GM10248 (cell line): ENCODE measurements around the gene GPHB5.

Experiments used
- CTCF ChIA-PET: fragments of 300-600 bp; sonication (Branson Sonifier 250); formaldehyde crosslinking; extraction: SDS; loops from one replicate; lab custom pipeline; 2021; ENCODE audit warnings: antibody characterized with exemption; lab: Yijun Ruan, JAX
- POLR2A ChIA-PET: fragments of 350-650 bp; sonication (Branson Sonifier 250); formaldehyde crosslinking; extraction: SDS; loops from one replicate; lab custom pipeline; 2020; ENCODE audit warnings: antibody characterized with exemption; lab: Yijun Ruan, JAX
- DNase-seq: peaks from one replicate; pipeline ENCODE4 v3.0.0; 2012; ENCODE audit errors: extremely low spot score
- CTCF ChIP-seq: IDR thresholded peaks from 2 replicates; pipeline ENCODE4 v1.5.1; 2012; ENCODE audit warnings: mild to moderate bottlenecking, low read depth; ENCODE audit errors: extremely low read depth, missing control alignments, control extremely low read depth

The GPHB5 gene

GRCh38 chr14:63276492-63277342 lies 42.0 kb downstream of the GPHB5 start:
- CTCF ChIA-PET = interaction anchor here (0.7 to 5.0 kb wide), 21 partner anchors 8 to 1164 kb away, joined by 3 to 23 read pairs (median 4); no protein-coding TSS in a partner anchor
- peak; percentile 54 for DNase-seq
- peak; percentile 73 for TF ChIP-seq CTCF
- POLR2A ChIA-PET = no interaction called here

GRCh38 chr14:63276016-63276415 lies 42.7 kb downstream of the GPHB5 start:
- no peak for DNase-seq
- ChIA-PET CTCF (interaction anchor here (0.8 to 5.0 kb wide), 8 partner anchors 8 to 1114 kb away, joined by 3 to 23 read pairs (median 4); no protein-coding TSS in a partner anchor), POLR2A (no interaction called here)
- no peak for TF ChIP-seq CTCF

- POLR2A ChIA-PET = no interaction called here
- no peak for TF ChIP-seq CTCF
- CTCF ChIA-PET = interaction anchor here (0.8 to 5.0 kb wide), 8 partner anchors 8 to 1114 kb away, joined by 3 to 23 read pairs (median 4); no protein-coding TSS in a partner anchor
- DNase-seq = no peak
Observed at GRCh38 chr14:63275611-63276010, 43.1 kb downstream of the GPHB5 start.

- POLR2A ChIA-PET = no interaction called here
- no peak for DNase-seq
- CTCF ChIA-PET = no interaction called here
- TF ChIP-seq CTCF = no peak
Observed at GRCh38 chr14:63273717-63274655, 44.7 kb downstream of the GPHB5 start.

GRCh38 chr14:63273129-63273528 lies 45.6 kb downstream of the GPHB5 start:
- POLR2A ChIA-PET = no interaction called here
- TF ChIP-seq CTCF = no peak

GRCh38 chr14:63269561-63270225 lies 49.0 kb downstream of the GPHB5 start:
- CTCF ChIA-PET = interaction anchor here (1.7 kb wide), 1 partner anchor 11 kb away, joined by 4 read pairs; no protein-coding TSS in a partner anchor

More at GRCh38 chr14:63273129-63273528, 45.6 kb downstream of the GPHB5 start:
- DNase-seq = no peak
- CTCF ChIA-PET = interaction anchor here (2.0 kb wide), 1 partner anchor 12 kb away, joined by 6 read pairs; no protein-coding TSS in a partner anchor

More at GRCh38 chr14:63269561-63270225, 49.0 kb downstream of the GPHB5 start:
- DNase-seq = no peak
- POLR2A ChIA-PET = no interaction called here
- TF ChIP-seq CTCF = no peak
